Astrocyte (in vitro differentiated cells and primary cell): ENCODE results near the gene NAGLU.

Experiments used
- CTCF ChIP-seq: IDR thresholded peaks from 2 replicates; pipeline ENCODE4 v1.5.1; 2011; ENCODE audit warnings: low read depth, mild to moderate bottlenecking, inconsistent platforms, low read length, moderate library complexity; ENCODE audit not compliant: insufficient read depth
- EZH2 ChIP-seq: IDR thresholded peaks from 2 replicates; pipeline ENCODE4 v1.6.1; 2012; ENCODE audit warnings: mild to moderate bottlenecking, low read length, inconsistent platforms; ENCODE audit not compliant: insufficient read depth

DNA sequence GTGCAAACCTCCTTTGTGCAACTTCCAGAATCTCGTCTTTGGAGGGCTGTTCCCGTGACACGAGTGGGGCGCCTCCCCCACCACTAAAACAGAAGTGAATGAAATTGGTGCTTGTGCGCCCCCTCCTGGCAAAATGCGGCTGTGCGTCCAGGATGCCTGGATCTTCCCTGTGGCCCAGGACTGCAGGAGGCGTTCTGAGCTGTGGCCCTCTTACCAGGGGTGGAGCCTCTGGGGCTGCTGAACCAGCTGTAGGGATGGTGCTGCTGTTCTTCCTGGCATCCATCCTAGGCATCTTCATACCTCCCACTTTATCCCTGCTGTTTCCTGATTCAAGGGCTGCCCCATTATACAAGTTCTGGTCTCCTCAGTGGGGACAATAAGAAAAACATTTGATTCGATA is 18.5 kb upstream of the NAGLU start:
- TF ChIP-seq CTCF (peak; percentile 95), EZH2 (no peak)
